HS-27A (cell line): Measurements from ENCODE around the gene EGR4.
"Not testable (repeated sequence)": the region's sequence is repeated elsewhere in the genome, so short reads cannot be mapped to it uniquely, and the experiment has no call there.

Experiments used
- DNase-seq: peaks from one replicate; pipeline ENCODE4 v3.0.0-alpha.2; 2012; ENCODE audit warnings: low read depth, missing footprints

EGR4 gene

GRCh38 chr2:73263540-73264331 lies 29.6 kb downstream of the EGR4 start:
- no peak for DNase-seq

- not testable (repeated sequence) for DNase-seq
Measured at GRCh38 chr2:73262691-73263429, 30.5 kb downstream of the EGR4 start.

- no peak for DNase-seq
Measured at GRCh38 chr2:73262108-73262651, 31.2 kb downstream of the EGR4 start.

- DNase-seq, result no peak
Measured at GRCh38 chr2:73260338-73260984, 32.9 kb downstream of the EGR4 start.

GRCh38 chr2:73259704-73260337 lies 33.5 kb downstream of the EGR4 start:
- DNase-seq, result no peak

- no peak for DNase-seq
Measured at GRCh38 chr2:73259276-73259675, 34.1 kb downstream of the EGR4 start.

GRCh38 chr2:73258913-73259215 lies 34.5 kb downstream of the EGR4 start:
- no peak for DNase-seq

GRCh38 chr2:73258186-73258912 lies 35.0 kb downstream of the EGR4 start:
- no peak for DNase-seq

- DNase-seq, result no peak
Measured at GRCh38 chr2:73257425-73258125, 35.8 kb downstream of the EGR4 start.

- no peak for DNase-seq
Measured at GRCh38 chr2:73257021-73257420, 36.3 kb downstream of the EGR4 start.

- no peak for DNase-seq
Measured at GRCh38 chr2:73256618-73256922, 36.8 kb downstream of the EGR4 start.

GRCh38 chr2:73255907-73256617 lies 37.3 kb downstream of the EGR4 start:
- no peak for DNase-seq

GRCh38 chr2:73255007-73255644 lies 38.2 kb downstream of the EGR4 start:
- DNase-seq, result no peak

GRCh38 chr2:73254343-73255006 lies 38.9 kb downstream of the EGR4 start:
- no peak for DNase-seq

- DNase-seq, result no peak
Measured at GRCh38 chr2:73253901-73254300, 39.4 kb downstream of the EGR4 start.

- no peak for DNase-seq
Measured at GRCh38 chr2:73253400-73253799, 39.9 kb downstream of the EGR4 start.

GRCh38 chr2:73252238-73253027 lies 40.9 kb downstream of the EGR4 start:
- DNase-seq, result no peak
